ENCODE data around the gene TBC1D12. TPM values are rescaled to one million over a fixed set of nuclear protein-coding genes. Genes with fewer than 3 reads are reported as not detected.

Gene TBC1D12
- total and polyA plus RNA-seq, 3 donors from 2014 or later: 19.4 to 23.1 (median 22.3) TPM

DNA sequence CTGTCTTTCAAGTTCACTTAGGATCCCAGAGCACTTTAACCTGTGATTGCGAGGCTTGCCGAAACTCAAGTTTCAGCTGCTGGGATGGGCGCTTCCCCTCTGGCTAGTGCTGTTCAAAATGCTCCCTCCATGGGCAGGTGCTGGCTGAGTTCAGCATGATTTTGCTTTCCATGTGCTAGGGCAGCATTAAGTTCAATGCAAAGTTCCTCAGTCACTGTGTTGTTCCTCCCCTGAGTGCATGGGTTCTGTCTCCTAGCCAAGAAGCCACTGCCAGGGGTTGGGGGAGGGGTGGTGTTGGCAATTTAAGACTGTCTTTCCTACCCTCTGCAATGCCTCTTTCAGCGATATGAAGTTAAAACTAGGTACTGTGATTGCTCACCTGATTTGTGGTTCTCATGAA lies 86.8 kb downstream of the TBC1D12 start:
- no peak for TF ChIP-seq CTCF (IDR thresholded peaks at IDR 0.05)
- no peak for TF ChIP-seq POLR2A (IDR thresholded peaks at IDR 0.05)
- DNase-seq: no peak
- H3K36me3 ChIP-seq (ENCODE audit: low read depth, missing control alignments): no peaks in the 10 kb centered on the region
- no peaks in the 10 kb centered on the region for H3K27me3 ChIP-seq
- H3K27ac ChIP-seq: no peak overlapping the region
- 96 to 100% methylated on average over 2 to 4 of the region's 4 CpGs for WGBS, 2 donors
- H3K4me3 ChIP-seq: no peak overlapping the region
- no peaks in the 10 kb centered on the region for H3K9me3 ChIP-seq
- intact Hi-C loops (cut with DNase I; ENCODE audit: low total_unique reads): no loop called here
- peaks cover 14% of the 10 kb centered on the region for H3K4me1 ChIP-seq

- TF ChIP-seq POLR2A (IDR thresholded peaks at IDR 0.05) (no peak), CTCF (IDR thresholded peaks at IDR 0.05) (no peak)
- Histone ChIP-seq H3K4me1 (peaks cover 14% of the 10 kb centered on the region), H3K9me3 (no peaks in the 10 kb centered on the region), H3K27me3 (no peaks in the 10 kb centered on the region), H3K36me3 (ENCODE audit: low read depth, missing control alignments) (no peaks in the 10 kb centered on the region), H3K4me3 (no peak overlapping the region), H3K27ac (no peak overlapping the region)
- intact Hi-C loops (cut with DNase I; ENCODE audit: low total_unique reads): no loop called here
- WGBS, 2 donors: 66% methylated on average over 3 of the region's 3 CpGs
- peak; percentile 57 for DNase-seq
Observed at GRCh38 chr10:94489976-94490788, 87.8 kb downstream of the TBC1D12 start.

GRCh38 chr10:94490789-94491039 lies 88.4 kb downstream of the TBC1D12 start:
- TF ChIP-seq POLR2A (IDR thresholded peaks at IDR 0.05) (no peak), CTCF (IDR thresholded peaks at IDR 0.05) (no peak)
- Histone ChIP-seq H3K9me3 (no peaks in the 10 kb centered on the region), H3K27me3 (no peaks in the 10 kb centered on the region), H3K4me3 (no peak overlapping the region), H3K4me1 (peaks cover 14% of the 10 kb centered on the region), H3K36me3 (ENCODE audit: low read depth, missing control alignments) (no peaks in the 10 kb centered on the region), H3K27ac (no peak overlapping the region)
- no peak for DNase-seq
- intact Hi-C loops (cut with DNase I; ENCODE audit: low total_unique reads): no loop called here

DNA sequence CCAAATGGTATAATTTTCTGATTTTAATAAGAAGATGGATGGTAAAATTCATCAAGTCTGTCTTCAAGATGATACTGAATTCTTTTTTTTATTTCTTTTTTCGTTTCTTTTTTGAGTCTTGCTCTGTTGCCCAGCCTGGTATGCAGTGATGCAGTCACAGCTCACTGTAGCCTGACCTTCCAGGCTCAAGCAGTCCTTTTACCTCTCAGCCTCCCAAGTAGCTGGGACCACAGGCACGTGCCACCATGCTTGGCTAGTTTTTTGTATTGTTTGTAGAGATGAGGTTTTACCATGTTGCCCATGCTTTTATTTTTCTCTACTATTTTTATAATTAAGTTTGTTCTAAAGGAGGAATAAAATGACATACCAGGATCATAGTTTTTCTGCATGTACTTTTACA lies 91.1 kb downstream of the TBC1D12 start:
- DNase-seq: no peak
- intact Hi-C loops (cut with DNase I; ENCODE audit: low total_unique reads): no loop called here
- Histone ChIP-seq H3K27me3 (no peaks in the 10 kb centered on the region), H3K4me1 (peaks cover 14% of the 10 kb centered on the region), H3K9me3 (no peaks in the 10 kb centered on the region), H3K27ac (no peak overlapping the region), H3K36me3 (ENCODE audit: low read depth, missing control alignments) (no peaks in the 10 kb centered on the region), H3K4me3 (no peak overlapping the region)
- no peak for TF ChIP-seq POLR2A (IDR thresholded peaks at IDR 0.05)
- no peak for TF ChIP-seq CTCF (IDR thresholded peaks at IDR 0.05)
- 85 to 86% methylated on average over 2 of the region's 2 CpGs for WGBS, 2 donors

- 82 to 91% methylated on average over 4 of the region's 4 CpGs for WGBS, 2 donors
- Histone ChIP-seq H3K27me3 (no peaks in the 10 kb centered on the region), H3K4me1 (peaks cover 1% of the 10 kb centered on the region), H3K36me3 (ENCODE audit: low read depth, missing control alignments) (no peaks in the 10 kb centered on the region), H3K27ac (no peak overlapping the region), H3K4me3 (no peak overlapping the region), H3K9me3 (no peaks in the 10 kb centered on the region)
- no peak for DNase-seq
- TF ChIP-seq POLR2A (IDR thresholded peaks at IDR 0.05) (no peak), CTCF (IDR thresholded peaks at IDR 0.05) (no peak)
- intact Hi-C loops (cut with DNase I; ENCODE audit: low total_unique reads): no loop called here
Observed at GRCh38 chr10:94496010-94496409, 93.7 kb downstream of the TBC1D12 start.

Data from testis (tissue), 3 donors.